GM12878 (cell line): Measurements from ENCODE around the gene PRKCE. TPM values are rescaled to one million over a fixed set of nuclear protein-coding genes. Genes with fewer than 3 reads are reported as not detected.

Source experiments
- ATAC-seq: fragments of 200-7000 bp; cut with Tn5 transposase; 3 replicates; pipeline ENCODE4 v1.9.1; 2020; ENCODE audit warnings: mild to moderate bottlenecking, moderate library complexity
- BruUV-seq: library from RNA; stranded (reverse); fragments of 400-500 nt; replicated peaks from 2 replicates; lab custom pipeline; 2021; lab: Mats Ljungman, UMichigan
- CTCF ChIA-PET: fragments of 300-600 bp; sonication (Branson Sonifier 250); formaldehyde crosslinking; extraction: SDS; loops from one replicate; lab custom pipeline; 2021; ENCODE audit warnings: inconsistent platforms; lab: Yijun Ruan, JAX
- POLR2A ChIA-PET: fragments of 350-600 bp; formaldehyde crosslinking; extraction: SDS; loops from one replicate; lab custom pipeline; 2021; ENCODE audit warnings: inconsistent platforms; lab: Charles Lee
- RAD21 ChIA-PET: fragments of 300-600 bp; sonication (Branson Sonifier 250); formaldehyde crosslinking; loops from one replicate; lab custom pipeline; 2023; ENCODE audit warnings: antibody characterized with exemption; ENCODE audit not compliant: unreplicated experiment; lab: Charles Lee
- SMC1A ChIA-PET: fragments of 300-600 bp; sonication (Branson Sonifier 250); formaldehyde crosslinking; loops from one replicate; lab custom pipeline; 2023; ENCODE audit not compliant: unreplicated experiment, uncharacterized antibody; lab: Charles Lee
- DNase-seq: peaks from one replicate; pipeline ENCODE4 v3.0.0-alpha.2; 2011; ENCODE audit warnings: low read depth, low spot score
- FAIRE-seq: peaks from 3 replicates; lab custom pipeline; 2011; peaks lifted over from hg19 to GRCh38; lab: Jason Lieb, UNC
- H2AFZ ChIP-seq: 2 replicates; pipeline ENCODE4 v1.6.0; 2011; ENCODE audit warnings: low read depth, low read length, control low read depth; ENCODE audit not compliant: control insufficient read depth
- H3K27ac ChIP-seq: 2 replicates; pipeline ENCODE4 v1.5.1; 2011; ENCODE audit warnings: control low read depth; ENCODE audit not compliant: control insufficient read depth, insufficient read depth
- H3K27me3 ChIP-seq, 2 experiments: replicated peaks in 1 of 2; 2 replicates each; pipeline versions ENCODE4 v1.6.0 to v1.6.1; 2011; ENCODE audit warnings: low read length in 1 of 2; ENCODE audit not compliant: control insufficient read depth in 2 of 2, insufficient read depth in 2 of 2
- H3K36me3 ChIP-seq, 2 experiments: 2 replicates each; pipeline ENCODE4 v1.5.1; 2011; ENCODE audit warnings: low read length in 1 of 2; ENCODE audit not compliant: control insufficient read depth in 2 of 2, insufficient read depth in 2 of 2
- H3K4me1 ChIP-seq: 2 replicates; pipeline ENCODE4 v1.6.1; 2011; ENCODE audit warnings: mild to moderate bottlenecking, low read length, moderate library complexity, mixed read lengths; ENCODE audit not compliant: control insufficient read depth, insufficient read depth
- H3K4me2 ChIP-seq: 2 replicates; pipeline ENCODE4 v1.6.0; 2011; ENCODE audit warnings: control low read depth; ENCODE audit not compliant: control insufficient read depth, insufficient read depth
- H3K4me3 ChIP-seq: fragments of 200-600 bp; sonication (generic); 2 replicates; pipeline ENCODE4 v1.5.1; 2016
- H3K79me2 ChIP-seq: 2 replicates; pipeline ENCODE4 v1.6.0; 2011; ENCODE audit warnings: low read length; ENCODE audit not compliant: control insufficient read depth, insufficient read depth
- H3K9ac ChIP-seq: 2 replicates; pipeline ENCODE4 v1.8.0; 2011; ENCODE audit warnings: low read length, control low read depth, mixed read lengths; ENCODE audit not compliant: control insufficient read depth, insufficient read depth
- H3K9me3 ChIP-seq: replicated peaks from 3 replicates; pipeline ENCODE4 v1.5.1; 2011; ENCODE audit warnings: mild to moderate bottlenecking, low read length; ENCODE audit not compliant: control insufficient read depth, insufficient read depth
- H4K20me1 ChIP-seq: 2 replicates; pipeline ENCODE4 v1.6.0; 2011; ENCODE audit not compliant: control insufficient read depth, insufficient read depth
- BCL3 ChIP-seq: IDR thresholded peaks from 2 replicates; pipeline ENCODE4 v1.6.1; 2011; ENCODE audit warnings: borderline replicate concordance, low read depth, mild to moderate bottlenecking, moderate library complexity, low read length; ENCODE audit not compliant: insufficient read depth, poor library complexity, severe bottlenecking
- BCLAF1 ChIP-seq: fragments of 450-650 bp; IDR thresholded peaks from 2 replicates; pipeline ENCODE4 v1.6.1; 2017; ENCODE audit warnings: antibody characterized with exemption, mild to moderate bottlenecking, moderate library complexity
- CBX3 ChIP-seq: fragments of 200-600 bp; sonication (generic); IDR thresholded peaks from 2 replicates; pipeline ENCODE4 v1.6.1; 2016; ENCODE audit warnings: low read depth, borderline replicate concordance
- LARP7 ChIP-seq: fragments of 450-650 bp; IDR thresholded peaks from 2 replicates; pipeline ENCODE4 v1.6.1; 2017; ENCODE audit warnings: mild to moderate bottlenecking
- PAX8 ChIP-seq: fragments of 450-650 bp; IDR thresholded peaks from 2 replicates; pipeline ENCODE4 v1.6.1; 2017; ENCODE audit warnings: mild to moderate bottlenecking, moderate library complexity
- POLR2AphosphoS5 ChIP-seq: IDR thresholded peaks from 2 replicates; pipeline ENCODE4 v1.6.1; 2011; ENCODE audit warnings: mild to moderate bottlenecking, low read length, inconsistent platforms
- RAD51 ChIP-seq: fragments of 450-650 bp; IDR thresholded peaks from 2 replicates; pipeline ENCODE4 v1.6.1; 2016; ENCODE audit warnings: moderate library complexity, mild to moderate bottlenecking, inconsistent platforms
- RELA ChIP-seq: fragments of 450-650 bp; IDR thresholded peaks from 2 replicates; pipeline ENCODE4 v1.8.0; 2014; ENCODE audit warnings: borderline replicate concordance; ENCODE audit not compliant: partially characterized antibody
- SMAD5 ChIP-seq: IDR thresholded peaks from 2 replicates; pipeline ENCODE4 v1.6.1; 2016; ENCODE audit warnings: antibody characterized with exemption, low read depth
- SPI1 ChIP-seq: IDR thresholded peaks from 2 replicates; pipeline ENCODE4 v1.6.1; 2011; ENCODE audit warnings: low read depth, mild to moderate bottlenecking, low read length, moderate library complexity, borderline replicate concordance; ENCODE audit not compliant: insufficient read depth
- SRF ChIP-seq, 2 experiments: IDR thresholded peaks; 2 replicates each; pipeline ENCODE4 v1.6.1; 2011; ENCODE audit warnings: low read depth in 2 of 2, low read length in 2 of 2, mild to moderate bottlenecking in 1 of 2, moderate library complexity in 1 of 2
- TCF7 ChIP-seq: IDR thresholded peaks from 2 replicates; pipeline ENCODE4 v1.6.1; 2014; ENCODE audit warnings: antibody characterized with exemption, borderline replicate concordance
- YY1 ChIP-seq: IDR thresholded peaks from 2 replicates; pipeline ENCODE4 v1.6.1; 2011; ENCODE audit warnings: low read depth, mild to moderate bottlenecking, low read length
- WGBS: methylation state at CpG from one replicate; pipeline ENCODE4 v1.1.6; 2016; ENCODE audit warnings: low lambda C conversion rate; ENCODE audit not compliant: insufficient replicate concordance, insufficient coverage; ENCODE audit errors: missing lambda C conversion rate; 5-methylcytosine and 5-hydroxymethylcytosine counted together
- in situ Hi-C: fragments of 300-500 bp; cut with MboI; formaldehyde crosslinking; loops from 9 replicates; pipeline ENCODE4 v1.14.3; 2018; ENCODE audit warnings: mixed read lengths
- intact Hi-C: fragments of 100-400 bp; cut with micrococcal nuclease; formaldehyde crosslinking; loops from one replicate; pipeline ENCODE4 v1.14.2; 2022; ENCODE audit not compliant: unreplicated experiment
- polyA plus RNA-seq, 11 experiments: library from polyadenylated mRNA; depleted of rRNA in 4 of 11; unstranded in 6 of 11; stranded (reverse) in 5 of 11; fragments of >200 nt; fragmentation: Nextera tagmentation in 4 of 11; fragmentation: Illumina TruSeq in 1 of 11; extraction: Ambion mirVana in 4 of 11; extraction: Trizol in 1 of 11; gene quantifications; 1 replicate in 1 of 11; 2 replicates in 10 of 11; pipeline versions ENCODE4 v1.2.1 to v1.2.3, GENCODE V29; 2011 to 2016; ENCODE audit warnings: inconsistent platforms in 2 of 11, missing spikeins in 2 of 11, low read depth in 1 of 11
- total RNA-seq, 4 experiments: library from RNA; depleted of rRNA in 3 of 4; stranded (reverse); fragments of >200 nt in 3 of 4; fragmentation: Illumina TruSeq in 1 of 4; extraction: Trizol in 1 of 4; gene quantifications; 2 replicates each; pipeline versions ENCODE4 v1.2.1 to v1.2.3, GENCODE V29; 2013 to 2021

Gene PRKCE
- total and polyA plus RNA-seq, 10 of the 15 experiments (the other 5 are each of a cell fraction or from before 2014, with no cell fraction given), result 2.6 to 28.2 (median 11.3) TPM

GRCh38 chr2:45761635-45762034 lies 110.2 kb downstream of the PRKCE start:
- Histone ChIP-seq H3K36me3 (no peaks in the 10 kb centered on the region), H3K79me2 (peaks cover 2% of the 10 kb centered on the region; the same call in 1 of the 2 replicates), H3K9me3 (no peaks in the 10 kb centered on the region), H4K20me1 (peaks cover 3% of the 10 kb centered on the region), H3K4me3 (no peak overlapping the region), H2AFZ (no peak overlapping the region), H3K27me3 (no peaks in the 10 kb centered on the region), H3K4me2 (no peak overlapping the region), H3K27ac (no peak overlapping the region), H3K9ac (no peak overlapping the region), H3K4me1 (peaks cover 15% of the 10 kb centered on the region)
- FAIRE-seq (no peak), ATAC-seq (no peak), DNase-seq (no peak)
- CTCF ChIA-PET, result interaction anchor here (1.2 to 3.0 kb wide), 2 partner anchors 17 to 82 kb away, joined by 3 to 10 read pairs; no protein-coding TSS in a partner anchor
- intact Hi-C loops (no loop called here), in situ Hi-C loops (no loop called here)
- 81% methylated on average over 4 of the region's 4 CpGs for WGBS
- SMC1A ChIA-PET, result interaction anchor here (1.2 kb wide), 1 partner anchor 21 kb away, joined by 3 read pairs; no protein-coding TSS in a partner anchor
- RAD21 ChIA-PET, result interaction anchor here (0.8 kb wide), 1 partner anchor 111 kb away, joined by 3 read pairs; no protein-coding TSS in a partner anchor
- BruUV-seq, result no TSS peak
- no peak for TF ChIP-seq SMAD5
- TF ChIP-seq SPI1, result no peak
- no peak for TF ChIP-seq YY1
- TF ChIP-seq RELA, result no peak
- POLR2A ChIA-PET, result no interaction called here

GRCh38 chr2:45763255-45763654 lies 111.8 kb downstream of the PRKCE start:
- ChIA-PET RAD21 (no interaction called here), POLR2A (interaction anchor here (0.5 kb wide), 1 partner anchor 112 kb away, joined by 4 read pairs; the partner anchor contains the start of gene PRKCE), SMC1A (interaction anchor here (1.8 to 2.0 kb wide), 2 partner anchors 17 to 34 kb away, joined by 4 to 5 read pairs; no protein-coding TSS in a partner anchor), CTCF (interaction anchor here (0.8 to 3.0 kb wide), 3 partner anchors 16 to 109 kb away, joined by 3 to 10 read pairs (median 3); no protein-coding TSS in a partner anchor)
- Histone ChIP-seq H3K9ac (no peak overlapping the region), H4K20me1 (peaks cover 3% of the 10 kb centered on the region), H3K4me1 (peaks cover 15% of the 10 kb centered on the region), H3K9me3 (no peaks in the 10 kb centered on the region), H3K27ac (no peak overlapping the region), H3K4me2 (no peak overlapping the region), H3K79me2 (peaks cover 2% of the 10 kb centered on the region; the same call in 1 of the 2 replicates), H3K27me3 (no peaks in the 10 kb centered on the region), H3K36me3 (no peaks in the 10 kb centered on the region), H3K4me3 (no peak overlapping the region), H2AFZ (no peak overlapping the region)
- no peak for DNase-seq
- WGBS, result 33% methylated on average over 2 of the region's 2 CpGs
- no TSS peak for BruUV-seq
- TF ChIP-seq POLR2AphosphoS5 (no peak), BCLAF1 (no peak), LARP7 (no peak), SRF (IDR thresholded peaks at IDR 0.05; ENCODE audit: low read depth in 2 of 2, low read length in 2 of 2) (no peak), PAX8 (no peak), BCL3 (no peak), RAD51 (no peak), CBX3 (no peak), TCF7 (no peak)
- in situ Hi-C loops (no loop called here), intact Hi-C loops (no loop called here)
- no peak for ATAC-seq
- no peak for FAIRE-seq
